Mesendoderm (in vitro differentiated cells): ENCODE data around the gene PTPRJ.

Source experiments
- DNase-seq: peaks from one replicate; pipeline ENCODE4 v3.0.0; 2013
- H2AK5ac ChIP-seq: 2 replicates; pipeline ENCODE4 v1.6.1; 2013; ENCODE audit warnings: low read length, inconsistent platforms
- H2BK120ac ChIP-seq: 2 replicates; pipeline ENCODE4 v1.6.1; 2013; ENCODE audit warnings: low read depth, mild to moderate bottlenecking, low read length, moderate library complexity, mixed read lengths
- H2BK15ac ChIP-seq: replicated peaks from 2 replicates; pipeline ENCODE4 v1.6.1; 2013; ENCODE audit warnings: low read depth, mild to moderate bottlenecking, moderate library complexity
- H2BK5ac ChIP-seq: 2 replicates; pipeline ENCODE4 v1.6.1; 2013; ENCODE audit warnings: low read length, inconsistent platforms
- H3K18ac ChIP-seq: 2 replicates; pipeline ENCODE4 v1.6.1; 2013; ENCODE audit warnings: mild to moderate bottlenecking, low read length, mixed read lengths
- H3K23ac ChIP-seq: one replicate; pipeline ENCODE4 v1.6.1; 2013; ENCODE audit warnings: low read length
- H3K27ac ChIP-seq: 2 replicates; pipeline ENCODE4 v1.5.1; 2013; ENCODE audit warnings: low read depth, mild to moderate bottlenecking, inconsistent platforms, low read length, moderate library complexity
- H3K27me3 ChIP-seq: 2 replicates; pipeline ENCODE4 v1.6.1; 2013; ENCODE audit warnings: low read length, control low read depth, mild to moderate bottlenecking, inconsistent platforms; ENCODE audit not compliant: insufficient read depth, poor library complexity
- H3K36me3 ChIP-seq: 2 replicates; pipeline ENCODE4 v1.6.1; 2013; ENCODE audit warnings: low read length, inconsistent platforms; ENCODE audit not compliant: control insufficient read depth, insufficient read depth
- H3K4ac ChIP-seq: one replicate; pipeline ENCODE4 v1.6.1; 2013; ENCODE audit warnings: low read depth, mild to moderate bottlenecking, low read length, moderate library complexity
- H3K4me1 ChIP-seq: 2 replicates; pipeline ENCODE4 v1.6.1; 2013; ENCODE audit warnings: low read depth, low read length, inconsistent platforms; ENCODE audit not compliant: control insufficient read depth
- H3K4me2 ChIP-seq: 2 replicates; pipeline ENCODE4 v1.6.1; 2013; ENCODE audit warnings: low read length
- H3K4me3 ChIP-seq: 2 replicates; pipeline ENCODE4 v1.5.1; 2013; ENCODE audit warnings: mild to moderate bottlenecking, low read length
- H3K56ac ChIP-seq: one replicate; pipeline ENCODE4 v1.6.1; 2013; ENCODE audit warnings: low read length
- H3K79me1 ChIP-seq: 2 replicates; pipeline ENCODE4 v1.6.1; 2013; ENCODE audit warnings: low read length, inconsistent platforms
- H3K79me2 ChIP-seq: 2 replicates; pipeline ENCODE4 v1.6.1; 2013; ENCODE audit warnings: mild to moderate bottlenecking, low read length; ENCODE audit not compliant: control insufficient read depth, insufficient read depth
- H3K9ac ChIP-seq: 2 replicates; pipeline ENCODE4 v1.6.1; 2013; ENCODE audit warnings: low read length, inconsistent platforms
- H4K5ac ChIP-seq: one replicate; pipeline ENCODE4 v1.6.1; 2013; ENCODE audit warnings: low read length
- H4K8ac ChIP-seq: one replicate; pipeline ENCODE4 v1.6.1; 2013; ENCODE audit warnings: low read depth, mild to moderate bottlenecking, control low read depth, low read length, moderate library complexity
- WGBS: extraction: QIAGEN DNeasy Blood & Tissue Kit; methylation state at CpG from one replicate; pipeline ENCODE4 v1.1.7; 2013; ENCODE audit warnings: low lambda C conversion rate, missing lambda C conversion rate; ENCODE audit not compliant: insufficient coverage; ENCODE audit errors: extremely low coverage; 5-methylcytosine and 5-hydroxymethylcytosine counted together

PTPRJ gene

GRCh38 chr11:47987310-47987709, 7.0 kb downstream of the PTPRJ start:
- no peak overlapping the region for H3K4ac ChIP-seq
- H3K79me1 ChIP-seq = peaks cover 5% of the 10 kb centered on the region
- H3K56ac ChIP-seq = no peak overlapping the region
- H3K18ac ChIP-seq = peak overlapping the region; percentile 30
- H3K36me3 ChIP-seq = no peaks in the 10 kb centered on the region
- H2AK5ac ChIP-seq = no peak overlapping the region
- H3K79me2 ChIP-seq = peaks cover 18% of the 10 kb centered on the region
- no CpG with 5 or more reads among the region's 2 CpGs for WGBS
- H3K4me1 ChIP-seq = peaks cover 13% of the 10 kb centered on the region
- no peaks in the 10 kb centered on the region for H3K27me3 ChIP-seq
- no peak overlapping the region for H3K27ac ChIP-seq
- no peak overlapping the region for H4K8ac ChIP-seq
- H4K5ac ChIP-seq = no peak overlapping the region
- no peak overlapping the region for H2BK120ac ChIP-seq
- no peak overlapping the region for H2BK15ac ChIP-seq
- no peak overlapping the region for H3K9ac ChIP-seq
- DNase-seq = no peak
- no peak overlapping the region for H3K23ac ChIP-seq
- no peak overlapping the region for H3K4me2 ChIP-seq
- no peak overlapping the region for H3K4me3 ChIP-seq
- no peak overlapping the region for H2BK5ac ChIP-seq

GRCh38 chr11:47987781-47988180, 7.4 kb downstream of the PTPRJ start:
- H4K5ac ChIP-seq = no peak overlapping the region
- no peak overlapping the region for H3K4ac ChIP-seq
- no peak overlapping the region for H3K9ac ChIP-seq
- no peak overlapping the region for H2AK5ac ChIP-seq
- peaks cover 18% of the 10 kb centered on the region for H3K79me2 ChIP-seq
- peaks cover 13% of the 10 kb centered on the region for H3K4me1 ChIP-seq
- no peak overlapping the region for H2BK120ac ChIP-seq
- WGBS = no CpG with 5 or more reads among the region's 6 CpGs
- peak overlapping the region; percentile 30 for H3K18ac ChIP-seq
- no peak overlapping the region for H3K27ac ChIP-seq
- H3K56ac ChIP-seq = no peak overlapping the region
- H3K4me2 ChIP-seq = no peak overlapping the region
- H3K79me1 ChIP-seq = peaks cover 6% of the 10 kb centered on the region
- H3K27me3 ChIP-seq = no peaks in the 10 kb centered on the region
- H3K23ac ChIP-seq = no peak overlapping the region
- no peak overlapping the region for H2BK15ac ChIP-seq
- H3K4me3 ChIP-seq = no peak overlapping the region
- no peak overlapping the region for H4K8ac ChIP-seq
- no peak overlapping the region for H2BK5ac ChIP-seq
- no peak for DNase-seq
- H3K36me3 ChIP-seq = no peaks in the 10 kb centered on the region

- no peak for DNase-seq
- Histone ChIP-seq H3K27ac (no peak overlapping the region), H3K4me3 (no peak overlapping the region), H3K4me2 (no peak overlapping the region), H2BK15ac (no peak overlapping the region), H3K79me2 (peaks cover 10% of the 10 kb centered on the region), H3K36me3 (no peaks in the 10 kb centered on the region), H3K79me1 (peaks cover 2% of the 10 kb centered on the region), H2AK5ac (no peak overlapping the region), H3K18ac (no peak overlapping the region), H3K4me1 (peaks cover 11% of the 10 kb centered on the region), H2BK120ac (no peak overlapping the region), H3K9ac (no peak overlapping the region), H4K8ac (no peak overlapping the region), H4K5ac (no peak overlapping the region), H3K27me3 (no peaks in the 10 kb centered on the region), H3K56ac (no peak overlapping the region), H3K23ac (no peak overlapping the region), H3K4ac (no peak overlapping the region), H2BK5ac (no peak overlapping the region)
- no CpG with 5 or more reads among the region's 2 CpGs for WGBS
Measured at GRCh38 chr11:47989779-47990178, 9.4 kb downstream of the PTPRJ start.

DNA sequence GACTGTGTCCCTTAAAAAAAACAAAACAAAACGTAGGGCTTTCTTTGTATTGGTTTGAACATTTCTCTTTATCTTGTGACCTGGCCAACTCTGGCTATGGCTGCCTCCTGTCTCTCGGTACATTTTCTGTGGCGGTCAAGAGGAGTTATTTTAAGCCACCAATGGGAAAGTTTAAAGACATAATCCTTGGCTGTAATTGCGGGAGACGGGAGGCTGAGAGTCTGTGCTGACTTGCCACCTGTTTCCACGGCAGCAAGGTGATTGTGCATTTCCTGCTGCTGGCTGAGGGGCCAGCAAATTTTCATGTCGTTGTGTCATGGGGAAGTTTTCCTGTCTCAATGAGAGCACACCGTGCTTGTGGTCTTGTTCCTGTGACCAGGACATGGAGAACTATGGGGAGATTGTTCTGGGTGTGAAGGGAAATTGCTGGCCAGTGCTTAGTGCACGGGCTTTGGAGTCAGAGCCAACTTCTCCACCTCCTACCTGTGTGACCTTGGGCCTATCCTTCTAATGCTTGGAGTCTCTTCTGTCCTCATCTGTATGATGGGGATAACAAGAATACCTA, 11.0 kb downstream of the PTPRJ start:
- Histone ChIP-seq H4K5ac (no peak overlapping the region), H3K4me2 (no peak overlapping the region), H2BK5ac (peak overlapping the region; percentile 28), H3K56ac (peak overlapping the region; percentile 36), H3K9ac (peak overlapping the region; percentile 12), H3K4me1 (peaks cover 9% of the 10 kb centered on the region), H3K36me3 (no peaks in the 10 kb centered on the region), H2AK5ac (peak overlapping the region; percentile 19), H2BK120ac (no peak overlapping the region), H2BK15ac (no peak overlapping the region), H3K79me2 (peaks cover 14% of the 10 kb centered on the region), H3K4ac (no peak overlapping the region), H3K18ac (no peak overlapping the region), H4K8ac (no peak overlapping the region), H3K4me3 (no peak overlapping the region), H3K23ac (no peak overlapping the region), H3K27ac (peak overlapping the region; percentile 43), H3K79me1 (peaks cover 7% of the 10 kb centered on the region), H3K27me3 (no peaks in the 10 kb centered on the region)
- DNase-seq = peak; percentile 90
- no CpG with 5 or more reads among the region's 9 CpGs for WGBS

- Histone ChIP-seq H3K4me3 (no peak overlapping the region), H3K9ac (no peak overlapping the region), H2BK5ac (no peak overlapping the region), H3K4me1 (peaks cover 11% of the 10 kb centered on the region), H3K27ac (no peak overlapping the region), H2BK15ac (no peak overlapping the region), H3K79me1 (peaks cover 11% of the 10 kb centered on the region), H4K5ac (no peak overlapping the region), H3K56ac (no peak overlapping the region), H3K79me2 (peaks cover 14% of the 10 kb centered on the region), H2BK120ac (no peak overlapping the region), H3K18ac (no peak overlapping the region), H3K4me2 (no peak overlapping the region), H3K23ac (no peak overlapping the region), H4K8ac (no peak overlapping the region), H3K4ac (no peak overlapping the region), H2AK5ac (no peak overlapping the region), H3K36me3 (no peaks in the 10 kb centered on the region), H3K27me3 (no peaks in the 10 kb centered on the region)
- no peak for DNase-seq
- WGBS = no CpG with 5 or more reads among the region's 6 CpGs
Measured at GRCh38 chr11:47991894-47992293, 11.5 kb downstream of the PTPRJ start.
